Psoas muscle (tissue), 8 donors: Measurements from ENCODE around the gene NUFIP1. TPM values are rescaled to one million over a fixed set of nuclear protein-coding genes. Genes with fewer than 3 reads are reported as not detected.
A peak's percentile ranks its signal among the peaks of the same experiment; 100 is the strongest.

Experiments
- ATAC-seq, 4 donors: fragments of 200-7000 bp; cut with Tn5 transposase; one replicate each; pipeline ENCODE4 v1.9.1; 2020; ENCODE audit warnings: moderate library complexity in 3 of 4, mild to moderate bottlenecking in 2 of 4
- DNase-seq, 2 donors: peaks; one replicate each; pipeline ENCODE4 v3.0.0-alpha.2; 2020
- H3K27ac ChIP-seq: fragments of 200-600 bp; one replicate; pipeline ENCODE4 v1.8.0; 2022
- H3K27me3 ChIP-seq, 3 donors: fragments of 200-600 bp in 1 of 3; one replicate each; pipeline versions ENCODE4 v1.6.1 to v1.8.0; 2013 to 2022; ENCODE audit warnings: low read length in 2 of 3, mild to moderate bottlenecking in 2 of 3, moderate library complexity in 1 of 3; ENCODE audit not compliant: insufficient read depth in 3 of 3
- H3K36me3 ChIP-seq, 2 donors: fragments of 200-600 bp in 1 of 2; one replicate each; pipeline versions ENCODE4 v1.6.1 to v1.8.0; 2013 to 2022; ENCODE audit warnings: low read depth in 1 of 2, mild to moderate bottlenecking in 1 of 2, moderate library complexity in 1 of 2; ENCODE audit not compliant: insufficient read depth in 1 of 2
- H3K4me1 ChIP-seq: fragments of 200-600 bp; one replicate; pipeline ENCODE4 v1.8.0; 2022
- H3K4me3 ChIP-seq: fragments of 200-600 bp; one replicate; pipeline ENCODE4 v1.8.0; 2022; ENCODE audit warnings: mild to moderate bottlenecking
- H3K9me3 ChIP-seq: fragments of 200-600 bp; one replicate; pipeline ENCODE4 v1.8.0; 2022
- CTCF ChIP-seq: fragments of 200-600 bp; IDR thresholded peaks from one replicate; pipeline ENCODE4 v1.8.0; 2022; ENCODE audit warnings: antibody characterized with exemption
- WGBS, 3 donors: extraction: QIAGEN DNeasy Blood & Tissue Kit; methylation state at CpG; one replicate each; pipeline versions ENCODE4 v1.1.6 to v1.1.7; 2013; 5-methylcytosine and 5-hydroxymethylcytosine counted together
- intact Hi-C, 2 donors: fragments of 100-400 bp; cut with DNase I; formaldehyde crosslinking; loops; one replicate each; pipeline versions ENCODE4 v1.11.0 to v1.14.2; 2022
- polyA plus RNA-seq, 3 donors: library from polyadenylated mRNA; stranded (reverse); fragments of 200-250 nt; gene quantifications; one replicate each; pipeline ENCODE4 v1.2.3, GENCODE V29; 2013
- total RNA-seq, 4 donors: library from RNA; stranded (reverse); fragmentation: NEBNext Ultra II Directional in 2 of 4; extraction: Animal tissue kit (Norgen Biotek cat#: 25700) in 2 of 4; gene quantifications; one replicate each; pipeline versions ENCODE4 v1.2.1 to v1.2.4, GENCODE V29; 2021 to 2023
- donor health status: healthy with polysubstance abuse.
- donor health status: DM: no; HTN: no; CAD: no; lungs with moderate emphysema.
- donor health status: Bipolar disorder and iron deficiency.
- donor health status: healthy.
- donor health status: DM: yes; HTN: yes; CAD: no.
- donor health status: DM: no; HTN: no; CAD: no.
- donor health status: DM: no; HTN: no; CAD: no.
- donor health status: DM: yes; HTN: yes; CAD: no.

The NUFIP1 gene
- total and polyA plus RNA-seq, 7 donors, result 3.4 to 7.5 (median 6.0) TPM

GRCh38 chr13:44934724-44935123 lies 54.5 kb downstream of the NUFIP1 start:
- intact Hi-C loops, result loop anchor here in 1 of 2 donors (5.0 kb wide), 1 partner anchor 33 kb away; no protein-coding TSS in a partner anchor
- no peaks in the 10 kb centered on the region for H3K27me3 ChIP-seq

GRCh38 chr13:44932850-44933251 lies 56.4 kb downstream of the NUFIP1 start:
- no peak for TF ChIP-seq CTCF
- Histone ChIP-seq H3K27me3 (no peaks in the 10 kb centered on the region), H3K27ac (peak overlapping the region; percentile 75), H3K4me3 (no peak overlapping the region), H3K36me3 (no peaks in the 10 kb centered on the region), H3K4me1 (peaks cover 37% of the 10 kb centered on the region), H3K9me3 (no peaks in the 10 kb centered on the region)
- intact Hi-C loops, result loop anchor here in 1 of 2 donors (5.0 kb wide), 1 partner anchor 34 kb away; no protein-coding TSS in a partner anchor
- ATAC-seq (peak; percentile 32 to 50 (median 40)), DNase-seq (no peak)
- 26 to 46% (median 28%) methylated on average over 7 of the region's 7 CpGs for WGBS, 3 donors

More at GRCh38 chr13:44934724-44935123, 54.5 kb downstream of the NUFIP1 start:
- no peak for TF ChIP-seq CTCF
- Histone ChIP-seq H3K36me3 (no peaks in the 10 kb centered on the region), H3K4me3 (no peak overlapping the region), H3K27ac (no peak overlapping the region), H3K4me1 (peaks cover 37% of the 10 kb centered on the region), H3K9me3 (no peaks in the 10 kb centered on the region)
- 0 to 7% (median 3%) methylated on average over 1 of the region's 1 CpG for WGBS, 3 donors
- ATAC-seq (no peak), DNase-seq (no peak)

GRCh38 chr13:44932171-44932849 lies 57.0 kb downstream of the NUFIP1 start:
- no peaks in the 10 kb centered on the region for H3K36me3 ChIP-seq
- H3K27me3 ChIP-seq, result no peaks in the 10 kb centered on the region
- H3K9me3 ChIP-seq, result no peaks in the 10 kb centered on the region
- DNase-seq (no peak), ATAC-seq (peak in 3 of 4 donors; percentile 61 to 74 (median 71))
- no peak overlapping the region for H3K4me3 ChIP-seq
- peaks cover 37% of the 10 kb centered on the region for H3K4me1 ChIP-seq
- H3K27ac ChIP-seq, result peak overlapping the region; percentile 75
- intact Hi-C loops, result loop anchor here in 1 of 2 donors (5.0 kb wide), 1 partner anchor 35 kb away; no protein-coding TSS in a partner anchor
- WGBS, 3 donors, result 34 to 66% (median 35%) methylated on average over 5 of the region's 5 CpGs
- no peak for TF ChIP-seq CTCF

- WGBS, 3 donors, result 33 to 49% (median 36%) methylated on average over 7 of the region's 7 CpGs
- ATAC-seq, result peak; percentile 85 to 93 (median 93)
- peaks cover 37% of the 10 kb centered on the region for H3K4me1 ChIP-seq
- H3K27ac ChIP-seq, result peak overlapping the region; percentile 75
- no peak overlapping the region for H3K4me3 ChIP-seq
- H3K36me3 ChIP-seq, result no peaks in the 10 kb centered on the region
- DNase-seq, result peak in 1 of 2 donors; percentile 56
- no peaks in the 10 kb centered on the region for H3K27me3 ChIP-seq
- no peaks in the 10 kb centered on the region for H3K9me3 ChIP-seq
- TF ChIP-seq CTCF, result no peak
- intact Hi-C loops, result loop anchor here in 1 of 2 donors (5.0 kb wide), 1 partner anchor 36 kb away; no protein-coding TSS in a partner anchor
Observed at GRCh38 chr13:44930963-44931623, 58.2 kb downstream of the NUFIP1 start.
